RWPE1 (cell line): ENCODE measurements around the gene SYNE1.
"Not testable (repeated sequence)": the region's sequence is repeated elsewhere in the genome, so short reads cannot be mapped to it uniquely, and the experiment has no call there.

Source experiments
- CTCF ChIA-PET: fragments of 350-600 bp; sonication (Branson Sonifier 250); formaldehyde crosslinking; extraction: SDS; loops from one replicate; lab custom pipeline; 2021; lab: Yijun Ruan, JAX
- POLR2A ChIA-PET: fragments of 400-600 bp; formaldehyde crosslinking; extraction: SDS; loops from one replicate; lab custom pipeline; 2020; ENCODE audit warnings: antibody characterized with exemption; ENCODE audit not compliant: low non-redundant PET; lab: Yijun Ruan, JAX
- DNase-seq: peaks from one replicate; pipeline ENCODE4 v3.0.0; 2012; ENCODE audit warnings: low spot score
- H3K27ac ChIP-seq: fragments of 450-650 bp; 2 replicates; pipeline ENCODE4 v1.5.1; 2017
- CTCF ChIP-seq: fragments of 450-650 bp; conservative IDR thresholded peaks from 2 replicates; pipeline ENCODE4 v1.5.1; 2017; ENCODE audit warnings: low read depth, mild to moderate bottlenecking

Gene SYNE1

GRCh38 chr6:152625213-152625612, 11.9 kb downstream of the SYNE1 start:
- TF ChIP-seq CTCF: no peak
- ChIA-PET CTCF (no interaction called here), POLR2A (no interaction called here)
- no peak for DNase-seq
- H3K27ac ChIP-seq: no peak overlapping the region

- POLR2A ChIA-PET, CTCF ChIA-PET: not testable (repeated sequence)
These were observed 22.4 kb downstream of the SYNE1 start for GRCh38 chr6:152614776-152615175.

GRCh38 chr6:152609125-152609670, 28.0 kb downstream of the SYNE1 start:
- ChIA-PET CTCF (no interaction called here), POLR2A (no interaction called here)
- H3K27ac ChIP-seq: no peak overlapping the region
- no peak for TF ChIP-seq CTCF
- no peak for DNase-seq

More at GRCh38 chr6:152614776-152615175, 22.4 kb downstream of the SYNE1 start:
- not testable (repeated sequence) for DNase-seq, H3K27ac ChIP-seq

- CTCF ChIA-PET: interaction anchor here (0.6 kb wide), 1 partner anchor 76 kb away, joined by 6 read pairs; no protein-coding TSS in a partner anchor
- no peak for DNase-seq
- POLR2A ChIA-PET: no interaction called here
- H3K27ac ChIP-seq: no peak overlapping the region
- no peak for TF ChIP-seq CTCF
These were observed 31.2 kb downstream of the SYNE1 start for GRCh38 chr6:152605941-152606340.

- CTCF ChIA-PET: no interaction called here
- TF ChIP-seq CTCF: no peak
- no peak for DNase-seq
- H3K27ac ChIP-seq: no peak overlapping the region
- POLR2A ChIA-PET: no interaction called here
These were observed 31.8 kb downstream of the SYNE1 start for GRCh38 chr6:152605342-152605741.

- H3K27ac ChIP-seq: no peak overlapping the region
- no peak for TF ChIP-seq CTCF
- POLR2A ChIA-PET: no interaction called here
- CTCF ChIA-PET: no interaction called here
- no peak for DNase-seq
These were observed 33.3 kb downstream of the SYNE1 start for GRCh38 chr6:152603911-152604310.

- POLR2A ChIA-PET: no interaction called here
- DNase-seq: no peak
- TF ChIP-seq CTCF: no peak
- CTCF ChIA-PET: no interaction called here
- H3K27ac ChIP-seq: no peak overlapping the region
These were observed 37.1 kb downstream of the SYNE1 start for GRCh38 chr6:152600022-152600421.
